ENCODE measurements around the gene UQCRFS1.

The UQCRFS1 gene

DNA sequence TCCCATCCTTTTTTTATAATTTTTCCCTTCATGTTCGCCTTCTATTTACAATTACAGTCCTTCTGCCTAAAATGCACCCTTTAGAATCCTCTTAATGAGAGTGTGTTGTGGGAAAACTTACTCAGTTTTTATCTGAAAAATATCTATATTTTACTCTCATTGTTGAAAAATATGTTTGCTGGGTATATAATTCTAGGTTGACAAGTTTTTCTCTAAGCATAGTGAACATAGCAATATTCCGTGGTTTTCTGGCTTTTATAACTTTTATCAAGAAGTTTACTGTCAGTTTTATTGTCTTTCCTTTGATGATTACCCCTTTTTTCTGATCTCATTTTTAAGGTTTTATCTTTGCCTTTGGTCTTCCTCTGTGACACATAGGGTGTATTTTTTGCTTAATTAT is 57.3 kb downstream of the UQCRFS1 start:
- DNase-seq (ENCODE audit: low read depth): no peak

All from activated T-helper 1 cell treated with Interleukin-2 at 50 U/mL for 16 hours (primary cell).